ENCODE measurements around the gene YES1.

The YES1 gene

DNA sequence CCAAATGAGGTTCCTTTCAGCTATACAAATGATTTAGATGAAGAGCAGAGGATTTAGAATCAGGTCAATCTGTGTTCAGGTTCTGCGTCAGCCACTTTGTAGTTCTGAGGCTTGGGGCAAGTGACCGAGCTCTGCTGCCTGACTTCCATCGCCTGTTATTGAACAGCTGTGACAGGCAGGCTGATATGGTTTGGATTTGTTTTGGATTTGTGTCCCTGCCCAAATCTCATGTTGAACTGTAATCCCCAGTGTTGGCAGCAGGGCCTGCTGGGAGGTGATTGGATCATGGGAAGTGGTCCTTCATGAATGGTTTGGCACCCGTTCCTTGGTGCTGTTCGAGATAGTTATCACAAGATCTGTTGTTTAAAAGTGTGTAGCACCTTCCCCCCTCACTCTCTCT, 136.0 kb downstream of the YES1 start:
- DNase-seq (ENCODE audit: low read depth in 2 of 2), result no peak
- TF ChIP-seq, protein P1, sequence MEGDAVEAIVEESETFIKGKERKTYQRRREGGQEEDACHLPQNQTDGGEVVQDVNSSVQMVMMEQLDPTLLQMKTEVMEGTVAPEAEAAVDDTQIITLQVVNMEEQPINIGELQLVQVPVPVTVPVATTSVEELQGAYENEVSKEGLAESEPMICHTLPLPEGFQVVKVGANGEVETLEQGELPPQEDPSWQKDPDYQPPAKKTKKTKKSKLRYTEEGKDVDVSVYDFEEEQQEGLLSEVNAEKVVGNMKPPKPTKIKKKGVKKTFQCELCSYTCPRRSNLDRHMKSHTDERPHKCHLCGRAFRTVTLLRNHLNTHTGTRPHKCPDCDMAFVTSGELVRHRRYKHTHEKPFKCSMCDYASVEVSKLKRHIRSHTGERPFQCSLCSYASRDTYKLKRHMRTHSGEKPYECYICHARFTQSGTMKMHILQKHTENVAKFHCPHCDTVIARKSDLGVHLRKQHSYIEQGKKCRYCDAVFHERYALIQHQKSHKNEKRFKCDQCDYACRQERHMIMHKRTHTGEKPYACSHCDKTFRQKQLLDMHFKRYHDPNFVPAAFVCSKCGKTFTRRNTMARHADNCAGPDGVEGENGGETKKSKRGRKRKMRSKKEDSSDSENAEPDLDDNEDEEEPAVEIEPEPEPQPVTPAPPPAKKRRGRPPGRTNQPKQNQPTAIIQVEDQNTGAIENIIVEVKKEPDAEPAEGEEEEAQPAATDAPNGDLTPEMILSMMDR (IDR thresholded peaks at IDR 0.05; ENCODE audit: low read depth, low read length), result no peak
- H3K4me3 ChIP-seq (replicated peaks in 1 of 2; ENCODE audit: low read depth in 2 of 2, low read length in 2 of 2), result no peak overlapping the region

DNA sequence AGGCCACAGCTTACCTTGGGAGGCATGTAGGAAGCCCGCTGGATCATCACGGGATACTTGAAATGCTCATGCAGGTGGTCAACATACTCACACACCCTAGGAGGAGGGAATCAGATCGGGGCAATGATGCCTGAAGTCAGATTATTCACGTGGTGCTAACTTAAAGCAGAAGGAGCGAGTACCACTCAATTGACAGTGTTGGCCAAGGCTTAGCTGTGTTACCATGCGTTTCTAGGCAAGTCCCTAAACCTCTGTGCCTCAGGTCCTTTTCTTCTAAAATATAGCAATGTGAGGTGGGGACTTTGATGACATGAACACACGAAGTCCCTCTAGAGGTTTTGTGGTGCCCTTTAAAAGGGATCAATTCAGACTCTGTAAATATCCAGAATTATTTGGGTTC, 136.7 kb downstream of the YES1 start:
- DNase-seq (ENCODE audit: low read depth in 2 of 2), result no peak
- H3K4me3 ChIP-seq (replicated peaks in 1 of 2; ENCODE audit: low read depth in 2 of 2, low read length in 2 of 2), result no peak overlapping the region
- TF ChIP-seq, protein P1 (IDR thresholded peaks at IDR 0.05; ENCODE audit: low read depth, low read length), result no peak

DNA sequence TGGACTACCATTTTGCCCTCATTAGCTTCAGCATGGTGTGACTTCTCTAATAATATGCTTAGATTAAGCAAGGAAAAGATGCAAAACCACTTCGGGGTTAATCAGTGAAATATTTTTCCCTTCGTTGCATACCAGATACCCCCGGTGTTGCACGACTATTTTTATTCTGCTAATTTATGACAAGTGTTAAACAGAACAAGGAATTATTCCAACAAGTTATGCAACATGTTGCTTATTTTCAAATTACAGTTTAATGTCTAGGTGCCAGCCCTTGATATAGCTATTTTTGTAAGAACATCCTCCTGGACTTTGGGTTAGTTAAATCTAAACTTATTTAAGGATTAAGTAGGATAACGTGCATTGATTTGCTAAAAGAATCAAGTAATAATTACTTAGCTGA, 138.3 kb downstream of the YES1 start:
- DNase-seq (ENCODE audit: low read depth in 2 of 2), result no peak
- TF ChIP-seq, protein P1 (IDR thresholded peaks at IDR 0.05; ENCODE audit: low read depth, low read length), result no peak
- H3K4me3 ChIP-seq (replicated peaks in 1 of 2; ENCODE audit: low read depth in 2 of 2, low read length in 2 of 2), result no peak overlapping the region

DNA sequence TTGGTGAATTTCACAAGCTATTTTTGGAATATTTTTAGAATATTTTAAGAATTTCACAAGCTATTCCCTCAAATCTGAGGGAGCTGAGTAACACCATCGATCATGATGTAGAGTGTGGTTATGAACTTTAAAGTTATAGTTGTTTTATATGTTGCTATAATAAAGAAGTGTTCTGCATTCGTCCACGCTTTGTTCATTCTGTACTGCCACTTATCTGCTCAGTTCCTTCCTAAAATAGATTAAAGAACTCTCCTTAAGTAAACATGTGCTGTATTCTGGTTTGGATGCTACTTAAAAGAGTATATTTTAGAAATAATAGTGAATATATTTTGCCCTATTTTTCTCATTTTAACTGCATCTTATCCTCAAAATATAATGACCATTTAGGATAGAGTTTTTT, 138.7 kb downstream of the YES1 start:
- TF ChIP-seq, protein P1 (IDR thresholded peaks at IDR 0.05; ENCODE audit: low read depth, low read length), result no peak
- DNase-seq (ENCODE audit: low read depth in 2 of 2), result no peak
- no peak overlapping the region for H3K4me3 ChIP-seq (replicated peaks in 1 of 2; ENCODE audit: low read depth in 2 of 2, low read length in 2 of 2)

All from cardiac fibroblast (primary cell).